ENCODE results near the gene AFF1.

AFF1 gene

DNA sequence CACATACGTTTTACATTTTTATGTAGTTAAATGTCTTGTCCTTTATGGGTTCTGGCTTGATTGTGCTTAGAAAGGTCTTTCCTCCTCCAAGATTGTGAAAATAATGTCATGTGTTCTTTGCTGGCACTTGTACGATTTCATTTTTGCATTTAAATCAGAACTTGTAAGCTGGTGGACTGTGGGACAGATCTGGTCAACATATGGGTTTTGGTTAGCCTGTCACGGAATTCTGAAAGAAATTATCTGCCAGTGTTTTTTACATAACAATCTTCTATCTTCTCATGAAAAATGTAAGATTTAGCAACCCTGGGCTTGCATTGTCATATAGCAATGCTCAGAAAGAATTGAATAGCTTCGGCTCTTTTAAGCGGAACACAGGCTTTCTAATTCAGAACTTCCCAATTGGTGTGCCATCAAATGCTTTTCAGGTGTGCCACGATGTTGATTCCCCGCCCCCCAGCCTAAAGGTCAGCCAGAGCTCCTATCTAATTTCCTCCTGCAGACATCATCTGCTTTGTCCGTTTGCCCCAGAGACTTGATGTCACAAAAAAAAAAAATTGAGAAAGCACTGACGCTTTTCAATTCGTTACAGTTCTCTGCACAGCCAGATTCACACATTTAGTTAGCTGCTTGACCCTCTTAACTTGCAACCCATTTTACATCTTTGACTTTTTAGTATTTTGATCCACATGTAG lies 16.2 kb downstream of the AFF1 start:
- DNase-seq: no peak

GRCh38 chr4:86955888-86956451 lies 21.2 kb downstream of the AFF1 start:
- DNase-seq: no peak

GRCh38 chr4:86957215-86957614 lies 22.4 kb downstream of the AFF1 start:
- no peak for DNase-seq

DNA sequence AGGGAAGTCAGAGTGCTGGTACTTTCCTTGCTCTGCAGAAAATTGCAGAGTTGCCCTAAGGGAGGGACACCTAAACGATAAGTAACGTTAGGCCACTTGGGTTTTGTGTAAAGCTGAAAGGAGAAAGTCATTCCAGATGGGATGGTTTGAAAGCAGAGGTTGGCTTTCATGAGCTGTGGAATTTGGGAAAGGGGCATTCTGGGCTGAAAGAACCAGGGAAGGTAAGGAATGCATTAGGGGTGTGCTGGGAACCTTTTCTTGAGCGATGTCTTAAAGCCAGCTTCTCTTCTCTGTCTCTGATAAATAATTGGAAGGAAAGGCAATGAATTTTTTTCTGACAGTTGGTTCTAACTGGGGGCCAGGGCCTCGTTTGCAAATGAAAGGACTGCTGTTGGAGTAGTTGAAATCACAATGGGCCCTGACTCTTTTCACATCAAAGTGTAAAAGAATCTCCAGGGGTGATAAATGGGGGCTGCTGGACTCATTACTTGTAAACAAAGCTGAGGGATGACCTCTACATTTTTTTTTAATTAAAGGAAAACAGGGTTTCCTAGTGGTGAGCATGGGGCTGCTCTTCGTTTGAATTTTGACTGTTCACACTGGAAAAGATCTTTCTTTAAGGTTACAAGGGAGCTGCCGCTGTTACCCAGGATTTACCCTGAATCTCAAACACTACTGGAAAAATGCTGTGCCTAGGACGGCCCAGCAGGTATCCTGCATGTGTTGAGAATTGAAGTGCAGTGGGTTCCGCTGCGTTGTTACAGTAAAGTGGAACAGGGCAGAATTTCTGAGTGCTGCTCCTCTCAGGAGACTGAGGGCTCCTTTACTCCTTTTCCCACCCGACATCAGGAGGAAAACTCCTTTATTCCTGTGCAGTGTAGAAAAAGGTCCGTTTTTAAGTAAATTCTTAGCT lies 25.0 kb downstream of the AFF1 start:
- no peak for DNase-seq

GRCh38 chr4:86960557-86960961 lies 25.7 kb downstream of the AFF1 start:
- no peak for DNase-seq

DNA sequence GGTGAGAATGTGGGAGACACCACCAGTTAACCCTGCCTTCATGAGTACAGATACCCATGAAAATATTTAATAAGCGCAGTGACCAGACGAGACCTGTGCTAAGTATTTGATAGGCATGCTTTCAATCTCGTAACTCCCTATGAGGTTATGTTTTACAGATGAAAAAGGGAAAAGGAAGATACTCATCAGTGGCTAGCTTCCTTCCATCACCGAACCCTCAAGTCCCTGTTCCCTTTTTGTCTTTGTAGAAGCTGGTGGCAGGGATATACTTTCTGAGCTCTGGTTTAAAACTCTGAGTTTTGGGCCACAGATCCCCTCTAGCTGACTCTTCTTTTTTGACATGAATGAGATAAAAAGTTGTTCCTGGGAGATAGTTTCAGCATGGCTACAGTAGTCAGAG lies 26.3 kb downstream of the AFF1 start:
- no peak for DNase-seq

GRCh38 chr4:86961605-86962295 lies 26.9 kb downstream of the AFF1 start:
- DNase-seq: no peak

- no peak for DNase-seq
These were observed 28.9 kb downstream of the AFF1 start for GRCh38 chr4:86963697-86964096.

GRCh38 chr4:86965019-86965976 lies 30.5 kb downstream of the AFF1 start:
- no peak for DNase-seq

DNA sequence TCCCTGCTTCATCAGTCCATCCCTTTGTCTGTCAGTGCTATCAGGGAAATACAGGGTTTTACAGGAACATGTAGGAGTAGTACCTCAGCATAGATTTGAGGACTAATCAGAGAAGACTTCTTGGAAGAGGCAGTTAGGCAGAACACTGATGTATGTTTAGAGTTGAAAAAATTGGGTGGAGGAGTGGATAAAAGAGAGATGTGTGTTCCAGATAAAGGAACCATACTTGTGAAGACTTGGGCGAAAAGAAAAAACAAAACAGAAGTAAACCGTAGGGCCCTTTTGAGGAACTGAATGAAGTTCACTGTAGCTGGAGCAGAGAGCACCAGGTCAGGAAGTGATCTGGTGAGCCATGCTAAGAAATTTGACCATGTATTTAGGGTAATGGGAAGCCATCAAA lies 32.3 kb downstream of the AFF1 start:
- DNase-seq: no peak

DNA sequence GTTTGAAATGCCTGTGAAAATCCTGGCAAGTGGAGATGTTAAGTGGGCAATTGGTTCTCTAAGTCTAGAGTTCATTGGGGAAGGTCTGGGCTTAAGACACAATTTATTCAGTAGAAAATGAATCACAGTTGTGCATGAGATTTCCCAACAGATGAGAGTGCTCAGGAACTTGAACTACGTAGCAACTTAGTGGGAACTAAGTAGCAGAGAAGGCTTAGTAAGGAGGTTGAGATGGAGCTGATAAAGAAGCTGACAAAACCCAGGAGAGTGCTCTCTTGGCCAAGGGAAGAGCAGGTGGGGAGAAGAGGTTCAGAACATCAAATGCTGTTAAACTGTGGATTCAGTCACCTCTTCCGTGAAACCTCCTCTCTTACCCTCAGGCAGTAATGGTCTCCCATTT lies 33.0 kb downstream of the AFF1 start:
- no peak for DNase-seq

DNA sequence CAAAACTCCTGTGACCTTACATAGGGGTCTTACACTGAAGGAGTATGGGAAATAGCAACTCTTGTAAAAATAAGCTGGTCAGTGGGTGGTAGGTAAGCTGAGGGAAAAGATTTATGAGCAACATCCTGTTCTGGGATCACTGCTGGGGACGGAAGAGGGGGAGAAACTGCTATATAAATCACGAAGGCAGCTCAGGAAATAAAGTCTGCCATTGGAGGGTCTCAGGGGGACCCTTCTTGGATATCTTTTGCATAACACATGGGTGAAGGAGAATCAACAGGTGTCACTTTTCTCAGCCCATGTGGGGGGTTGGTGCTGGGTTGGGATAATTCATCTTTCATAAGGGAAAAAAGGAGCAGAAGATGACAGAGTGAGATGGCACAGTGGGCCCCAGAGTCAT lies 33.7 kb downstream of the AFF1 start:
- no peak for DNase-seq

- no peak for DNase-seq
These were observed 35.9 kb downstream of the AFF1 start for GRCh38 chr4:86970447-86971354.

DNA sequence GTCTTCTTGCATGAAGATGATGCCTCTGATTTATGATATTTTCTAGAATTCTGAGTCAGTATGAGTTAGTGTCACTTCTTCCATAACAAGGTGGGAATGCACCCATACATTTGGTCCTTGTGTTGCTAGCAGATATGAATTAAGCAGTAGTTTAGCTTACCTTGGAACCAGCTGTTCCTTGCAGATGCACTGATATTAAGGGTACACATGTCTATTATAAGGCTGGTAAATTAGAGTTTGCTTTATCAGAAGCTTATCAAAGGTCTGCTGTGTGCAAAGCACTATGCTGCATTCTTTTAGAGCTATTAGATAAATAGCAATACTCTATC lies 36.5 kb downstream of the AFF1 start:
- no peak for DNase-seq

GRCh38 chr4:86972997-86973396 lies 38.2 kb downstream of the AFF1 start:
- DNase-seq: no peak

- DNase-seq: no peak
These were observed 38.9 kb downstream of the AFF1 start for GRCh38 chr4:86973668-86974067.

GRCh38 chr4:86974551-86974994 lies 39.8 kb downstream of the AFF1 start:
- DNase-seq: no peak

DNA sequence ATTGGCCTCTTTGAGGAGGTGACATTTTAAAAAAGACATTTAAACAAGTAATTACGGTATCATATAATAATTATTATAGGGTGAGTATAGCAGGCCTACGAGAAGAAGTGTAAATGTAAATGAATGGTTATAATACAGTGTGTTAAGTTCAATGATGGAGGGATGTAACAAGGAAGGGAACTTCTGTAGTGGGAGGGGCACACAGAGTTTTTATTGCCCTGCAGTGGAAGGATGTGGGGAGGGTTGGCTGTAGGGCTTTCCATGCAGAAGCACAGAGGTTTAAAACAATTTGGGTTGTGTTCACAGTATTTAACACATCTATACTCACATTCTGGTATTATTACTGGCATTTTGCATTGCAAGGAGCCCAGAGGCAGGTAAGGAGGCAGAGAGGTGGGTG lies 41.1 kb downstream of the AFF1 start:
- no peak for DNase-seq

- no peak for DNase-seq
These were observed 42.1 kb downstream of the AFF1 start for GRCh38 chr4:86976801-86977485.

DNA sequence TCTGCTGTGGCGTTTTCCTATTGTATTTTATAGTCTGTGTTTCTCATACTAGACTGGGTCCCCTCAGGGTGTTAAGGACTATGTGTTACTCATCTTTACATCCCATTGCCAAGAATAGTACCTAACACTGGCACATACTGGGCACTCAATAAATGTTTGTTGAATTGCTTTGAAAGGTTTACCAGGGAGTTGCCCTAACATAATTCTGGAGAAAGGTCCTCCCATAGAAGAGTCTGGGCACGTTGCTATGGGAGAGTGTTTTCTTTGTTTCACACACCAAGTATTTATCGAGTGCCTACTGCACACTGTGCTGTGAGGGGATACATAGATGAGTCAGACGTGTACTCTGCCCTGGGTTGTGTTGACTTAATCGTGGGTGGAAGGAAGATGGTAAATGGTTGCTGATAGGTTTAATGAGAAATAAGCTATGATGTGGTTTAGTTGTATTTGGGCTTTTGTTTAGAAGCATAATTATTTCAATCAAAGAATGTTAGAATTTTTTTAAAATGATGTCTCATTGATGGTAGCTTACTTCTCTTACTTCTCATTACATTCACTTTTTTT lies 42.9 kb downstream of the AFF1 start:
- no peak for DNase-seq
